Smooth muscle cell (in vitro differentiated cells): ENCODE results near the gene ADAMTS16. TPM values are rescaled to one million over a fixed set of nuclear protein-coding genes. Genes with fewer than 3 reads are reported as not detected.

Experiments
- DNase-seq: peaks from one replicate; lab custom pipeline; 2025; ENCODE audit not compliant: unreplicated experiment; lab: John Stamatoyannopoulos, UW
- H2AFZ ChIP-seq: fragments of 200-600 bp; sonication (generic); 2 replicates; pipeline ENCODE4 v1.6.0; 2016; ENCODE audit warnings: antibody characterized with exemption, low read depth, mild to moderate bottlenecking
- H3F3A ChIP-seq: fragments of 200-600 bp; sonication (generic); 2 replicates; pipeline ENCODE4 v1.6.0; 2017; ENCODE audit warnings: antibody characterized with exemption, low read depth
- H3K27ac ChIP-seq: fragments of 200-600 bp; sonication (generic); 2 replicates; pipeline ENCODE4 v1.5.1; 2016; ENCODE audit warnings: low read depth, mild to moderate bottlenecking
- H3K27me3 ChIP-seq: fragments of 200-600 bp; sonication (generic); 2 replicates; pipeline ENCODE4 v1.6.1; 2016; ENCODE audit warnings: low read depth, mild to moderate bottlenecking
- H3K36me3 ChIP-seq: fragments of 200-600 bp; sonication (generic); 2 replicates; pipeline ENCODE4 v1.5.1; 2016; ENCODE audit warnings: low read depth
- H3K4me1 ChIP-seq: fragments of 200-600 bp; sonication (generic); 2 replicates; pipeline ENCODE4 v1.5.1; 2016; ENCODE audit warnings: low read depth
- H3K4me2 ChIP-seq: fragments of 200-600 bp; sonication (generic); 2 replicates; pipeline ENCODE4 v1.6.0; 2016; ENCODE audit warnings: mild to moderate bottlenecking
- H3K4me3 ChIP-seq: fragments of 200-600 bp; sonication (generic); 2 replicates; pipeline ENCODE4 v1.5.1; 2016; ENCODE audit warnings: mild to moderate bottlenecking
- H3K79me2 ChIP-seq: fragments of 200-600 bp; sonication (generic); 2 replicates; pipeline ENCODE4 v1.6.0; 2016; ENCODE audit warnings: low read depth, mild to moderate bottlenecking
- H3K9ac ChIP-seq: fragments of 200-600 bp; sonication (generic); 2 replicates; pipeline ENCODE4 v1.6.0; 2016; ENCODE audit warnings: low read depth
- H3K9me3 ChIP-seq: fragments of 200-600 bp; sonication (generic); replicated peaks from 2 replicates; pipeline ENCODE4 v1.5.1; 2016; ENCODE audit warnings: low read depth
- H4K20me1 ChIP-seq: fragments of 200-600 bp; sonication (generic); 2 replicates; pipeline ENCODE4 v1.6.0; 2016; ENCODE audit warnings: low read depth
- CTCF ChIP-seq: fragments of 200-600 bp; sonication (generic); IDR thresholded peaks from 2 replicates; pipeline ENCODE4 v1.5.1; 2017; ENCODE audit warnings: borderline replicate concordance, mild to moderate bottlenecking, antibody characterized with exemption; ENCODE audit not compliant: insufficient read depth, poor library complexity, severe bottlenecking
- WGBS: methylation state at CpG from one replicate; pipeline ENCODE4 v1.1.7; 2016; ENCODE audit warnings: low lambda C conversion rate; 5-methylcytosine and 5-hydroxymethylcytosine counted together
- polyA plus RNA-seq: library from polyadenylated mRNA; unstranded; fragments of >200 nt; fragmentation: Nextera tagmentation; extraction: Ambion mirVana; gene quantifications from 2 replicates; pipeline ENCODE4 v1.2.1, GENCODE V29; 2016
- total RNA-seq: library from RNA; depleted of rRNA; stranded (reverse); fragments of >200 nt; gene quantifications from 2 replicates; pipeline ENCODE4 v1.2.3, GENCODE V29; 2014

The ADAMTS16 gene
- total and polyA plus RNA-seq, 2 experiments from 2014 or later: 4.7 to 6.2 TPM

GRCh38 chr5:5239191-5239590 lies 99.1 kb downstream of the ADAMTS16 start:
- no peak for DNase-seq
- H3K9me3 ChIP-seq: no peaks in the 10 kb centered on the region
- H3K36me3 ChIP-seq: no peaks in the 10 kb centered on the region
- WGBS: 82% methylated on average over 10 of the region's 10 CpGs
- no peak overlapping the region for H2AFZ ChIP-seq
- H3F3A ChIP-seq: no peaks in the 10 kb centered on the region
- H3K27me3 ChIP-seq: no peaks in the 10 kb centered on the region
- no peaks in the 10 kb centered on the region for H3K4me1 ChIP-seq
- no peak overlapping the region for H3K27ac ChIP-seq
- no peak overlapping the region for H3K4me2 ChIP-seq
- no peaks in the 10 kb centered on the region for H3K79me2 ChIP-seq
- no peaks in the 10 kb centered on the region for H4K20me1 ChIP-seq
- no peak for TF ChIP-seq CTCF
- no peak overlapping the region for H3K4me3 ChIP-seq
- no peak overlapping the region for H3K9ac ChIP-seq

GRCh38 chr5:5240234-5240633 lies 100.1 kb downstream of the ADAMTS16 start:
- Histone ChIP-seq H3K36me3 (no peaks in the 10 kb centered on the region), H3K27me3 (no peaks in the 10 kb centered on the region), H4K20me1 (no peaks in the 10 kb centered on the region), H3K4me1 (no peaks in the 10 kb centered on the region), H3F3A (no peaks in the 10 kb centered on the region), H3K4me3 (no peak overlapping the region), H3K9ac (no peak overlapping the region), H3K27ac (no peak overlapping the region), H3K4me2 (no peak overlapping the region), H3K9me3 (no peaks in the 10 kb centered on the region), H2AFZ (no peak overlapping the region), H3K79me2 (no peaks in the 10 kb centered on the region)
- no peak for TF ChIP-seq CTCF
- 95% methylated on average over 8 of the region's 8 CpGs for WGBS
- no peak for DNase-seq

- Histone ChIP-seq H3K9me3 (no peaks in the 10 kb centered on the region), H3K4me2 (no peak overlapping the region), H3K27ac (no peak overlapping the region), H3K4me1 (no peaks in the 10 kb centered on the region), H3K79me2 (no peaks in the 10 kb centered on the region), H4K20me1 (no peaks in the 10 kb centered on the region), H3K27me3 (no peaks in the 10 kb centered on the region), H3K4me3 (no peak overlapping the region), H3K9ac (no peak overlapping the region), H3F3A (no peaks in the 10 kb centered on the region), H3K36me3 (no peaks in the 10 kb centered on the region), H2AFZ (no peak overlapping the region)
- WGBS: 90% methylated on average over 11 of the region's 11 CpGs
- no peak for DNase-seq
- TF ChIP-seq CTCF: no peak
These were observed 101.9 kb downstream of the ADAMTS16 start for GRCh38 chr5:5242056-5242455.

GRCh38 chr5:5246736-5247135 lies 106.6 kb downstream of the ADAMTS16 start:
- Histone ChIP-seq H3K9ac (no peak overlapping the region), H3K79me2 (no peaks in the 10 kb centered on the region), H3K27ac (no peak overlapping the region), H3K27me3 (no peaks in the 10 kb centered on the region), H3K4me1 (no peaks in the 10 kb centered on the region), H3K9me3 (no peaks in the 10 kb centered on the region), H3K4me2 (no peak overlapping the region), H3K4me3 (no peak overlapping the region), H2AFZ (no peak overlapping the region), H3K36me3 (no peaks in the 10 kb centered on the region), H4K20me1 (no peaks in the 10 kb centered on the region), H3F3A (no peaks in the 10 kb centered on the region)
- 98% methylated on average over 8 of the region's 8 CpGs for WGBS
- DNase-seq: no peak
- no peak for TF ChIP-seq CTCF
